ENCODE measurements around the gene BTAF1. TPM values are rescaled to one million over a fixed set of nuclear protein-coding genes. Genes with fewer than 3 reads are reported as not detected.

Gene BTAF1
- total and polyA plus RNA-seq, 2 experiments from 2014 or later, result 15.3 to 45.0 TPM

- Histone ChIP-seq H2AFZ (no peak overlapping the region), H3K36me3 (replicated peaks; ENCODE audit: insufficient read depth, low read depth) (no peaks in the 10 kb centered on the region), H3K4me3 (no peak overlapping the region), H3K4me2 (no peak overlapping the region), H3K4me1 (ENCODE audit: insufficient read depth) (no peaks in the 10 kb centered on the region), H3K79me2 (no peaks in the 10 kb centered on the region), H3K27me3 (no peaks in the 10 kb centered on the region), H3K9me3 (ENCODE audit: low read depth) (no peaks in the 10 kb centered on the region), H4K20me1 (ENCODE audit: insufficient read depth, poor library complexity, severe bottlenecking) (no peaks in the 10 kb centered on the region), H3K27ac (no peak overlapping the region), H3K9me2 (replicated peaks; ENCODE audit: insufficient read depth) (no peaks in the 10 kb centered on the region)
- TF ChIP-seq EZH2 (IDR thresholded peaks at IDR 0.05; ENCODE audit: borderline replicate concordance), result no peak
- TF ChIP-seq CTCF (IDR thresholded peaks at IDR 0.05; ENCODE audit: poor library complexity), result no peak
- no peak for TF ChIP-seq EZH2phosphoT487 (IDR thresholded peaks at IDR 0.05; ENCODE audit: low read depth, severe bottlenecking, unreplicated experiment)
- WGBS (ENCODE audit: low lambda C conversion rate, missing lambda C conversion rate), result 92% methylated on average over 1 of the region's 1 CpG
- DNase-seq (ENCODE audit: low spot score), result no peak
Observed at GRCh38 chr10:92038949-92039348, 115.4 kb downstream of the BTAF1 start.

- Histone ChIP-seq H3K79me2 (no peaks in the 10 kb centered on the region), H4K20me1 (ENCODE audit: insufficient read depth, poor library complexity, severe bottlenecking) (no peaks in the 10 kb centered on the region), H3K36me3 (replicated peaks; ENCODE audit: insufficient read depth, low read depth) (no peaks in the 10 kb centered on the region), H3K27me3 (no peaks in the 10 kb centered on the region), H3K4me3 (no peak overlapping the region), H3K27ac (peak overlapping the region; percentile 47), H3K9me3 (ENCODE audit: low read depth) (no peaks in the 10 kb centered on the region), H3K4me1 (ENCODE audit: insufficient read depth) (no peaks in the 10 kb centered on the region), H3K4me2 (peak overlapping the region; percentile 15), H3K9me2 (replicated peaks; ENCODE audit: insufficient read depth) (no peaks in the 10 kb centered on the region), H2AFZ (no peak overlapping the region)
- 17% methylated on average over 5 of the region's 5 CpGs for WGBS (ENCODE audit: low lambda C conversion rate, missing lambda C conversion rate)
- DNase-seq (ENCODE audit: low spot score), result no peak
- TF ChIP-seq EZH2phosphoT487 (IDR thresholded peaks at IDR 0.05; ENCODE audit: low read depth, severe bottlenecking, unreplicated experiment) (no peak), EZH2 (IDR thresholded peaks at IDR 0.05; ENCODE audit: borderline replicate concordance) (no peak), CTCF (IDR thresholded peaks at IDR 0.05; ENCODE audit: poor library complexity) (no peak)
Observed at GRCh38 chr10:92042541-92042940, 119.0 kb downstream of the BTAF1 start.

GRCh38 chr10:92045641-92046106 lies 122.1 kb downstream of the BTAF1 start:
- H3K9me2 ChIP-seq (replicated peaks; ENCODE audit: insufficient read depth), result no peaks in the 10 kb centered on the region
- no peaks in the 10 kb centered on the region for H3K4me1 ChIP-seq (ENCODE audit: insufficient read depth)
- no peaks in the 10 kb centered on the region for H3K36me3 ChIP-seq (replicated peaks; ENCODE audit: insufficient read depth, low read depth)
- H3K27ac ChIP-seq, result no peak overlapping the region
- TF ChIP-seq CTCF (IDR thresholded peaks at IDR 0.05; ENCODE audit: poor library complexity) (no peak), EZH2 (IDR thresholded peaks at IDR 0.05; ENCODE audit: borderline replicate concordance) (no peak), EZH2phosphoT487 (IDR thresholded peaks at IDR 0.05; ENCODE audit: low read depth, severe bottlenecking, unreplicated experiment) (no peak)
- H2AFZ ChIP-seq, result no peak overlapping the region
- no peaks in the 10 kb centered on the region for H3K9me3 ChIP-seq (ENCODE audit: low read depth)
- H3K4me3 ChIP-seq, result no peak overlapping the region
- peak overlapping the region; percentile 36 for H3K4me2 ChIP-seq
- DNase-seq (ENCODE audit: low spot score), result no peak
- H3K79me2 ChIP-seq, result no peaks in the 10 kb centered on the region
- no peaks in the 10 kb centered on the region for H4K20me1 ChIP-seq (ENCODE audit: insufficient read depth, poor library complexity, severe bottlenecking)
- no peaks in the 10 kb centered on the region for H3K27me3 ChIP-seq
- WGBS (ENCODE audit: low lambda C conversion rate, missing lambda C conversion rate), result 50% methylated on average over 30 of the region's 37 CpGs

- H3K27me3 ChIP-seq, result no peaks in the 10 kb centered on the region
- DNase-seq (ENCODE audit: low spot score), result no peak
- no peaks in the 10 kb centered on the region for H4K20me1 ChIP-seq (ENCODE audit: insufficient read depth, poor library complexity, severe bottlenecking)
- no peak overlapping the region for H2AFZ ChIP-seq
- H3K9me3 ChIP-seq (ENCODE audit: low read depth), result no peaks in the 10 kb centered on the region
- H3K27ac ChIP-seq, result no peak overlapping the region
- H3K36me3 ChIP-seq (replicated peaks; ENCODE audit: insufficient read depth, low read depth), result no peaks in the 10 kb centered on the region
- H3K9me2 ChIP-seq (replicated peaks; ENCODE audit: insufficient read depth), result no peaks in the 10 kb centered on the region
- no peak overlapping the region for H3K4me2 ChIP-seq
- no peaks in the 10 kb centered on the region for H3K79me2 ChIP-seq
- TF ChIP-seq CTCF (IDR thresholded peaks at IDR 0.05; ENCODE audit: poor library complexity) (no peak), EZH2phosphoT487 (IDR thresholded peaks at IDR 0.05; ENCODE audit: low read depth, severe bottlenecking, unreplicated experiment) (no peak), EZH2 (IDR thresholded peaks at IDR 0.05; ENCODE audit: borderline replicate concordance) (no peak)
- no peak overlapping the region for H3K4me3 ChIP-seq
- H3K4me1 ChIP-seq (ENCODE audit: insufficient read depth), result no peaks in the 10 kb centered on the region
Observed at GRCh38 chr10:92047215-92047614, 123.6 kb downstream of the BTAF1 start.

Measured in hepatocyte (in vitro differentiated cells).